Nephron progenitor cell (in vitro differentiated cells): Measurements from ENCODE around the gene CAMK2G.
A peak's percentile ranks its signal among the peaks of the same experiment; 100 is the strongest.

Experiments
- DNase-seq: peaks from one replicate; pipeline ENCODE4 v3.0.0; 2021
- H3K27ac Mint-ChIP-seq: 2 replicates; pipeline ENCODE4 v1.8.0; 2021; ENCODE audit warnings: mild to moderate bottlenecking, moderate library complexity, mixed read lengths
- H3K27me3 Mint-ChIP-seq: 2 replicates; pipeline ENCODE4 v1.8.0; 2021; ENCODE audit warnings: mild to moderate bottlenecking, low read depth, mixed read lengths; ENCODE audit not compliant: poor library complexity
- H3K36me3 Mint-ChIP-seq: 2 replicates; pipeline ENCODE4 v1.8.0; 2021; ENCODE audit warnings: low read depth, mixed read lengths
- H3K4me1 Mint-ChIP-seq: 2 replicates; pipeline ENCODE4 v1.8.0; 2021; ENCODE audit warnings: mixed read lengths
- H3K4me3 Mint-ChIP-seq: 2 replicates; pipeline ENCODE4 v1.8.0; 2021; ENCODE audit warnings: mild to moderate bottlenecking, moderate library complexity, mixed read lengths
- H3K9me3 Mint-ChIP-seq: 2 replicates; pipeline ENCODE4 v1.8.0; 2021; ENCODE audit warnings: mild to moderate bottlenecking, moderate library complexity, mixed read lengths
- TF ChIP-seq, protein P1 (sequence below): fragments of 200-600 bp; sonication (generic); IDR thresholded peaks from 2 replicates; pipeline ENCODE4 v1.5.0; 2021; ENCODE audit warnings: antibody characterized with exemption

The CAMK2G gene

DNA sequence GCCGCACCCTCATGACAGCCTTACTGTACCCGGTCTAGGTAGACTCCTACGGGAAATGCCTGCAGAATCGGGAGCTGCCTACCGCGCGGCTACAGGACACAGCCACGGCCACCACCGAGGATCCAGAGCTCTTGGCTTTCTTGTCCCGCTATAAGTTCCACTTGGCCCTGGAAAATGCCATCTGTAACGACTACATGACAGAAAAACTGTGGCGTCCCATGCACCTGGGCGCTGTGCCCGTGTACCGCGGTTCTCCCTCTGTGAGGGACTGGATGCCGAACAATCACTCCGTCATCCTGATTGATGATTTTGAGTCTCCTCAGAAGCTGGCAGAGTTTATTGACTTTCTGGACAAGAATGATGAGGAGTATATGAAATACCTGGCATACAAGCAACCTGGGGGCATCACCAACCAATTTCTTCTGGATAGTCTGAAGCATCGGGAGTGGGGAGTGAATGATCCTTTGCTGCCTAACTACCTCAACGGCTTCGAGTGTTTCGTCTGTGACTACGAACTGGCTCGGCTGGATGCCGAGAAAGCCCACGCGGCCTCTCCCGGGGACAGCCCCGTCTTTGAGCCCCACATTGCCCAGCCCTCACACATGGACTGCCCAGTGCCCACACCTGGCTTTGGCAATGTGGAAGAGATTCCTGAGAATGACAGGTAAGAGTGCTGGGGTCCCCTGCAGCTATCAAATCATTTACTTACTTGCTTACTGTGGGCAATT is 101.0 kb downstream of the CAMK2G start:
- Mint-ChIP-seq H3K4me3 (peak overlapping the region; percentile 93), H3K36me3 (peaks cover 61% of the 10 kb centered on the region), H3K27ac (peak overlapping the region; percentile 95), H3K4me1 (peaks cover 49% of the 10 kb centered on the region), H3K27me3 (no peaks in the 10 kb centered on the region), H3K9me3 (no peaks in the 10 kb centered on the region)
- TF ChIP-seq, protein P1, sequence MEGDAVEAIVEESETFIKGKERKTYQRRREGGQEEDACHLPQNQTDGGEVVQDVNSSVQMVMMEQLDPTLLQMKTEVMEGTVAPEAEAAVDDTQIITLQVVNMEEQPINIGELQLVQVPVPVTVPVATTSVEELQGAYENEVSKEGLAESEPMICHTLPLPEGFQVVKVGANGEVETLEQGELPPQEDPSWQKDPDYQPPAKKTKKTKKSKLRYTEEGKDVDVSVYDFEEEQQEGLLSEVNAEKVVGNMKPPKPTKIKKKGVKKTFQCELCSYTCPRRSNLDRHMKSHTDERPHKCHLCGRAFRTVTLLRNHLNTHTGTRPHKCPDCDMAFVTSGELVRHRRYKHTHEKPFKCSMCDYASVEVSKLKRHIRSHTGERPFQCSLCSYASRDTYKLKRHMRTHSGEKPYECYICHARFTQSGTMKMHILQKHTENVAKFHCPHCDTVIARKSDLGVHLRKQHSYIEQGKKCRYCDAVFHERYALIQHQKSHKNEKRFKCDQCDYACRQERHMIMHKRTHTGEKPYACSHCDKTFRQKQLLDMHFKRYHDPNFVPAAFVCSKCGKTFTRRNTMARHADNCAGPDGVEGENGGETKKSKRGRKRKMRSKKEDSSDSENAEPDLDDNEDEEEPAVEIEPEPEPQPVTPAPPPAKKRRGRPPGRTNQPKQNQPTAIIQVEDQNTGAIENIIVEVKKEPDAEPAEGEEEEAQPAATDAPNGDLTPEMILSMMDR: no peak
- no peak for DNase-seq

- TF ChIP-seq, protein P1: no peak
- DNase-seq: peak; percentile 76
- Mint-ChIP-seq H3K27ac (peak overlapping the region; percentile 96), H3K4me3 (peak overlapping the region; percentile 93), H3K27me3 (no peaks in the 10 kb centered on the region), H3K4me1 (peaks cover 49% of the 10 kb centered on the region), H3K36me3 (peaks cover 62% of the 10 kb centered on the region), H3K9me3 (no peaks in the 10 kb centered on the region)
These were observed 101.8 kb downstream of the CAMK2G start for GRCh38 chr10:73772281-73773151.

DNA sequence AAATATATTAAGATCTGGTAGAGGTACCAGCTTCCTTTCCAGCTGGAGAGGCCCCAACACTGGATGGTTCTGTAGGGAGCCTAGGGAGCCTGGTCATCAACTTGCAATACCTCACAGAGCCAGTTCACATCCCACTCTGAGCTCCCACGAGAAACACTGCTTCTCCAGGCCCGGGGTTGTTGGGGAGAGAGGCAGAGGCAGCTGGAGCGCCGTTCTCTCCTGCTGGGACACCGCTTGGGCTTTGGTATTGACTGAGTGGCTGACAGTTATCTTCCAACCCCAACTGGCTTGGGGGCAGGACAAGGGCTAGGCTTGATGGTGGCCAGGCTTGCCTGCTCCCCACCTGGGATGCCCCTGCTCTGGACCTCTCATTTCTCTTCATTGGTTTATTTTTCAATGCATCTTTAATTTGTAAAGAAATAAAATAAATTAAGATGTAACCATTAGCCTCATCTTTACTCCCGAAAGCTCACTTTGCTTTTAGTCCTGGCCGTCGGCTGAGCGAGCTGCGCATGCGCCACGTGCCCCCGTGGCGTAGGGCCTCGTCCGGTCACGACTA is 102.6 kb downstream of the CAMK2G start:
- H3K27me3 Mint-ChIP-seq: no peaks in the 10 kb centered on the region
- TF ChIP-seq, protein P1: no peak
- H3K27ac Mint-ChIP-seq: peak overlapping the region; percentile 96
- DNase-seq: peak; percentile 91
- peaks cover 58% of the 10 kb centered on the region for H3K36me3 Mint-ChIP-seq
- peak overlapping the region; percentile 93 for H3K4me3 Mint-ChIP-seq
- peaks cover 46% of the 10 kb centered on the region for H3K4me1 Mint-ChIP-seq
- no peaks in the 10 kb centered on the region for H3K9me3 Mint-ChIP-seq

GRCh38 chr10:73769396-73769795 is 105.0 kb downstream of the CAMK2G start:
- Mint-ChIP-seq H3K4me3 (no peak overlapping the region), H3K27ac (peak overlapping the region; percentile 76), H3K9me3 (no peaks in the 10 kb centered on the region), H3K27me3 (no peaks in the 10 kb centered on the region), H3K4me1 (peaks cover 29% of the 10 kb centered on the region), H3K36me3 (peaks cover 67% of the 10 kb centered on the region)
- TF ChIP-seq, protein P1: no peak
- DNase-seq: no peak

DNA sequence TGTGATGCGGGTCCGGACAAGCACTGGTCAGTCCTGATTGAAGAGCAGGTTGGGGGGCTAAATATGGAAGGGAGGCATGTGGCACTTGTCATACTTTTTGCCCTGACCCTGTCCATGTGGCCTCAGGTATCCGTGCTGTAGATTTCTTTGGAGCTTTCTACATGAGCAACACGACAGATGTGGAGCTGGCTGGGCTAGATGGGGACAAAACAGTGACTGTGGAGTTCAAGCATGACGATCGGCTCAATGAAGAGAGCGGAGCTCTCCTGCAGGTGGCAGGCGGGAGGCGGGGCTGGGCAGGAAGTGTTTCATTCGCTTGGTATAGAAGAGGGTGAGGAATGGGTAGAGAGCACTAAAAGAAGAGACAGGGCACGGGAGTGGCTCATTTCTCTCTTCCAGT is 105.5 kb downstream of the CAMK2G start:
- peak overlapping the region; percentile 76 for H3K27ac Mint-ChIP-seq
- H3K27me3 Mint-ChIP-seq: no peaks in the 10 kb centered on the region
- TF ChIP-seq, protein P1: no peak
- peaks cover 24% of the 10 kb centered on the region for H3K4me1 Mint-ChIP-seq
- peaks cover 66% of the 10 kb centered on the region for H3K36me3 Mint-ChIP-seq
- DNase-seq: no peak
- H3K4me3 Mint-ChIP-seq: no peak overlapping the region
- no peaks in the 10 kb centered on the region for H3K9me3 Mint-ChIP-seq
